SHP77 treated with DMSO at 0.1 percent for 48 hours (cell line): ENCODE data around the gene MRTFB.

Source experiments
- DNase-seq: peaks from one replicate; lab custom pipeline; 2025; lab: John Stamatoyannopoulos, UW

MRTFB gene

GRCh38 chr16:14063618-14064581 lies 7.2 kb upstream of the MRTFB start:
- no peak for DNase-seq

- no peak for DNase-seq
Observed at GRCh38 chr16:14069818-14070217, 1.3 kb upstream of the MRTFB start.

- no peak for DNase-seq
Observed at GRCh38 chr16:14070555-14070876, 603 bp upstream of the MRTFB start.

- DNase-seq = no peak
Observed at GRCh38 chr16:14071576-14072271, 605 bp downstream of the MRTFB start.

GRCh38 chr16:14072360-14072759 lies 1.2 kb downstream of the MRTFB start:
- DNase-seq = no peak

- no peak for DNase-seq
Observed at GRCh38 chr16:14074544-14074943, 3.4 kb downstream of the MRTFB start.

- DNase-seq = no peak
Observed at GRCh38 chr16:14077918-14078317, 6.8 kb downstream of the MRTFB start.

- DNase-seq = no peak
Observed at GRCh38 chr16:14086477-14086876, 15.4 kb downstream of the MRTFB start.

- no peak for DNase-seq
Observed at GRCh38 chr16:14087181-14087580, 16.1 kb downstream of the MRTFB start.

GRCh38 chr16:14087590-14088154 lies 16.6 kb downstream of the MRTFB start:
- no peak for DNase-seq

- DNase-seq = no peak
Observed at GRCh38 chr16:14088155-14088753, 17.1 kb downstream of the MRTFB start.

- DNase-seq = no peak
Observed at GRCh38 chr16:14089283-14089823, 18.2 kb downstream of the MRTFB start.

GRCh38 chr16:14092561-14092960 lies 21.4 kb downstream of the MRTFB start:
- DNase-seq = no peak

GRCh38 chr16:14095883-14096551 lies 24.9 kb downstream of the MRTFB start:
- no peak for DNase-seq

- DNase-seq = no peak
Observed at GRCh38 chr16:14097182-14097959, 26.3 kb downstream of the MRTFB start.

GRCh38 chr16:14098081-14098480 lies 27.0 kb downstream of the MRTFB start:
- DNase-seq = no peak

- DNase-seq = no peak
Observed at GRCh38 chr16:14100825-14101224, 29.7 kb downstream of the MRTFB start.

GRCh38 chr16:14101415-14101814 lies 30.3 kb downstream of the MRTFB start:
- DNase-seq = no peak

- no peak for DNase-seq
Observed at GRCh38 chr16:14102925-14103720, 32.0 kb downstream of the MRTFB start.

- no peak for DNase-seq
Observed at GRCh38 chr16:14104066-14104465, 32.9 kb downstream of the MRTFB start.
